GM23338 (cell line): Measurements from ENCODE around the gene PNLIPRP2. TPM values are rescaled to one million over a fixed set of nuclear protein-coding genes. Genes with fewer than 3 reads are reported as not detected.

Source experiments
- ATAC-seq: fragments of 200-7000 bp; cut with Tn5 transposase; 3 replicates; pipeline ENCODE4 v1.9.1; 2020
- DNase-seq: peaks from one replicate; pipeline ENCODE4 v3.0.0-alpha.2; 2015; ENCODE audit warnings: low spot score
- H2AFZ ChIP-seq: fragments of 200-600 bp; sonication (generic); 2 replicates; pipeline ENCODE4 v1.8.0; 2016; ENCODE audit warnings: antibody characterized with exemption, mild to moderate bottlenecking, moderate library complexity
- H3F3A ChIP-seq: fragments of 200-600 bp; sonication (generic); replicated peaks from 2 replicates; pipeline ENCODE4 v1.8.0; 2017; ENCODE audit warnings: antibody characterized with exemption, mixed run types, low read depth
- H3K27ac ChIP-seq: fragments of 200-600 bp; sonication (generic); 2 replicates; pipeline ENCODE4 v1.6.1; 2016; ENCODE audit warnings: low read depth
- H3K27me3 ChIP-seq: fragments of 200-600 bp; sonication (generic); 2 replicates; pipeline ENCODE4 v1.8.0; 2016; ENCODE audit warnings: mild to moderate bottlenecking, mixed run types, moderate library complexity; ENCODE audit not compliant: insufficient read depth
- H3K36me3 ChIP-seq: fragments of 200-600 bp; sonication (generic); 2 replicates; pipeline ENCODE4 v1.8.0; 2016; ENCODE audit warnings: mild to moderate bottlenecking; ENCODE audit not compliant: insufficient read depth
- H3K4me1 ChIP-seq: fragments of 200-600 bp; sonication (generic); 2 replicates; pipeline ENCODE4 v1.8.0; 2016; ENCODE audit warnings: mild to moderate bottlenecking, moderate library complexity; ENCODE audit not compliant: insufficient read depth
- H3K4me2 ChIP-seq: fragments of 200-600 bp; sonication (generic); 2 replicates; pipeline ENCODE4 v1.7.1; 2017; ENCODE audit warnings: mixed run types
- H3K4me3 ChIP-seq: fragments of 200-600 bp; sonication (generic); 2 replicates; pipeline ENCODE4 v1.6.1; 2016; ENCODE audit warnings: mixed run types
- H3K79me2 ChIP-seq: fragments of 200-600 bp; sonication (generic); replicated peaks from 2 replicates; pipeline ENCODE4 v1.8.0; 2017; ENCODE audit warnings: mild to moderate bottlenecking; ENCODE audit not compliant: insufficient read depth
- H3K9me2 ChIP-seq: fragments of 200-600 bp; sonication (generic); 2 replicates; pipeline ENCODE4 v1.8.0; 2017; ENCODE audit not compliant: insufficient read depth
- H4K20me1 ChIP-seq: fragments of 200-600 bp; sonication (generic); replicated peaks from 2 replicates; pipeline ENCODE4 v1.8.0; 2017; ENCODE audit warnings: mild to moderate bottlenecking; ENCODE audit not compliant: insufficient read depth
- H3K27ac Mint-ChIP-seq: 2 replicates; pipeline ENCODE4 v1.8.0; 2020; ENCODE audit warnings: inconsistent platforms, mild to moderate bottlenecking, moderate library complexity, mixed read lengths
- H3K27me3 Mint-ChIP-seq: 3 replicates; pipeline ENCODE4 v1.8.0; 2022; ENCODE audit warnings: low read depth, mild to moderate bottlenecking, moderate library complexity, mixed read lengths, inconsistent platforms; ENCODE audit not compliant: insufficient read depth, poor library complexity
- H3K36me3 Mint-ChIP-seq: 3 replicates; pipeline ENCODE4 v1.8.0; 2021; ENCODE audit warnings: low read depth, mild to moderate bottlenecking, inconsistent platforms, moderate library complexity, mixed read lengths
- H3K4me1 Mint-ChIP-seq: 3 replicates; pipeline ENCODE4 v1.8.0; 2020; ENCODE audit warnings: mild to moderate bottlenecking, inconsistent platforms, mixed read lengths
- H3K4me3 Mint-ChIP-seq: 3 replicates; pipeline ENCODE4 v1.8.0; 2021; ENCODE audit warnings: moderate library complexity, mild to moderate bottlenecking, inconsistent platforms, mixed read lengths
- H3K9me3 Mint-ChIP-seq: 3 replicates; pipeline ENCODE4 v1.8.0; 2020; ENCODE audit warnings: moderate library complexity, mild to moderate bottlenecking, inconsistent platforms, mixed read lengths
- CREB1 ChIP-seq: fragments of 250-450 bp; sonication (Bioruptor Pico); IDR thresholded peaks from 2 replicates; pipeline ENCODE4 v1.5.0; 2020; ENCODE audit warnings: low read depth, mild to moderate bottlenecking, moderate library complexity
- JUNB ChIP-seq: IDR thresholded peaks from one replicate; pipeline ENCODE4 v1.6.1; 2016; ENCODE audit warnings: antibody characterized with exemption; ENCODE audit not compliant: unreplicated experiment
- NANOG ChIP-seq: IDR thresholded peaks from 2 replicates; pipeline ENCODE4 v1.6.1; 2016; ENCODE audit warnings: antibody characterized with exemption, borderline replicate concordance
- ZNF114 ChIP-seq: fragments of 250-450 bp; sonication (Bioruptor Pico); IDR thresholded peaks from 2 replicates; pipeline ENCODE4 v1.5.0; 2020; ENCODE audit warnings: mild to moderate bottlenecking, moderate library complexity
- ZNF331 ChIP-seq: fragments of 250-450 bp; sonication (Bioruptor Pico); IDR thresholded peaks from 2 replicates; pipeline ENCODE4 v1.5.0; 2020; ENCODE audit warnings: low read depth, mild to moderate bottlenecking, moderate library complexity
- polyA plus RNA-seq: library from polyadenylated mRNA; unstranded; fragments of >200 nt; fragmentation: Nextera tagmentation; extraction: Ambion mirVana; gene quantifications from 2 replicates; pipeline ENCODE4 v1.2.1, GENCODE V29; 2016
- total RNA-seq: library from RNA; depleted of rRNA; stranded (reverse); fragments of >200 nt; shearing (Covaris generic); gene quantifications from 2 replicates; pipeline ENCODE4 v1.2.3, GENCODE V29; 2014
- TF ChIP-seq, protein P1 (sequence below): IDR thresholded peaks from one replicate; pipeline ENCODE4 v1.6.1; 2018; ENCODE audit warnings: antibody characterized with exemption; ENCODE audit not compliant: unreplicated experiment
- TF ChIP-seq, protein P2 (sequence below): IDR thresholded peaks from 2 replicates; pipeline ENCODE4 v1.6.1; 2016; ENCODE audit warnings: antibody characterized with exemption
- TF ChIP-seq, protein P3 (sequence below): fragments of 250-450 bp; sonication (Bioruptor Pico); IDR thresholded peaks from 2 replicates; pipeline ENCODE4 v1.5.0; 2020; ENCODE audit warnings: mild to moderate bottlenecking, moderate library complexity

The PNLIPRP2 gene
- total and polyA plus RNA-seq, 2 experiments from 2014 or later, result 0.24 TPM; not detected in 1

DNA sequence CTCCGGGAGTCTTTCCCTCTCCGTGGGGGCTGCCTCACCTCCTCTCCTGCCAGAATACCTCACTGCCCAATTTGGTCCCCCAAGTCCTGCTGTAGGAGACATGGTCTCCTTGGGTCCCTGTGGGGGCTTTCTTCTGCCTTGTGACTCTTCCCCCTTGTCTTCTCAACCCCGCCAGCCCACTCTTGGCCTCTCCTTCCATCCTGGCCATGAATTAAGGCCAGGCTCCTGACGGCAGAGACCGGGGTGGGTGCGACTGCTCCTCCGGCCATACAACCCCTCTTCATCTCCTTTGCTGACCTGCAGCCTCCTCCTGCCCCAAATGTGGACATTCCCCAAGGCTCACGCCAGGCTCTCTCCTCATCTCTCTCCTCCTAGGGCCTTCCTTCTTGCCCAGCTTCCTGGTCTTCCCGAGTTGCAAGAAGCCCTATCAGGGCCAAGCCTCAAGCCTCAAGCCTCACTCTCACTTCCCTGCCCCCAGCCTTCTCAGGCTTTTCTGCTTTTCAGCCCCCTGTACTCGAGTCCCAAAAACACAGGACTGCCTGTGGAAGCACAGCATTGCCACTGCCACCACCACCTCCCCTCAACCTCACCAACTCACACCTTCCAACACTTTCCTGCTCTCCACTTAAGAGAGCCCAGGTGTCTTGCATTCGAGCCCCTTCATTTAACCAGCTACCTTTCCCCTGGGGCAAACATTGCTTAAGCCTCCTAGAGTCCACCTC, 1.3 kb downstream of the PNLIPRP2 start (continued):
- TF ChIP-seq, protein P1, sequence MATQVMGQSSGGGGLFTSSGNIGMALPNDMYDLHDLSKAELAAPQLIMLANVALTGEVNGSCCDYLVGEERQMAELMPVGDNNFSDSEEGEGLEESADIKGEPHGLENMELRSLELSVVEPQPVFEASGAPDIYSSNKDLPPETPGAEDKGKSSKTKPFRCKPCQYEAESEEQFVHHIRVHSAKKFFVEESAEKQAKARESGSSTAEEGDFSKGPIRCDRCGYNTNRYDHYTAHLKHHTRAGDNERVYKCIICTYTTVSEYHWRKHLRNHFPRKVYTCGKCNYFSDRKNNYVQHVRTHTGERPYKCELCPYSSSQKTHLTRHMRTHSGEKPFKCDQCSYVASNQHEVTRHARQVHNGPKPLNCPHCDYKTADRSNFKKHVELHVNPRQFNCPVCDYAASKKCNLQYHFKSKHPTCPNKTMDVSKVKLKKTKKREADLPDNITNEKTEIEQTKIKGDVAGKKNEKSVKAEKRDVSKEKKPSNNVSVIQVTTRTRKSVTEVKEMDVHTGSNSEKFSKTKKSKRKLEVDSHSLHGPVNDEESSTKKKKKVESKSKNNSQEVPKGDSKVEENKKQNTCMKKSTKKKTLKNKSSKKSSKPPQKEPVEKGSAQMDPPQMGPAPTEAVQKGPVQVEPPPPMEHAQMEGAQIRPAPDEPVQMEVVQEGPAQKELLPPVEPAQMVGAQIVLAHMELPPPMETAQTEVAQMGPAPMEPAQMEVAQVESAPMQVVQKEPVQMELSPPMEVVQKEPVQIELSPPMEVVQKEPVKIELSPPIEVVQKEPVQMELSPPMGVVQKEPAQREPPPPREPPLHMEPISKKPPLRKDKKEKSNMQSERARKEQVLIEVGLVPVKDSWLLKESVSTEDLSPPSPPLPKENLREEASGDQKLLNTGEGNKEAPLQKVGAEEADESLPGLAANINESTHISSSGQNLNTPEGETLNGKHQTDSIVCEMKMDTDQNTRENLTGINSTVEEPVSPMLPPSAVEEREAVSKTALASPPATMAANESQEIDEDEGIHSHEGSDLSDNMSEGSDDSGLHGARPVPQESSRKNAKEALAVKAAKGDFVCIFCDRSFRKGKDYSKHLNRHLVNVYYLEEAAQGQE, result no peak
- no peak for TF ChIP-seq NANOG
- no peak for TF ChIP-seq ZNF114 (CRISPR knock-in tag)
- no peak for TF ChIP-seq JUNB
- TF ChIP-seq ZNF331 (CRISPR knock-in tag), result no peak
- TF ChIP-seq, protein P2, sequence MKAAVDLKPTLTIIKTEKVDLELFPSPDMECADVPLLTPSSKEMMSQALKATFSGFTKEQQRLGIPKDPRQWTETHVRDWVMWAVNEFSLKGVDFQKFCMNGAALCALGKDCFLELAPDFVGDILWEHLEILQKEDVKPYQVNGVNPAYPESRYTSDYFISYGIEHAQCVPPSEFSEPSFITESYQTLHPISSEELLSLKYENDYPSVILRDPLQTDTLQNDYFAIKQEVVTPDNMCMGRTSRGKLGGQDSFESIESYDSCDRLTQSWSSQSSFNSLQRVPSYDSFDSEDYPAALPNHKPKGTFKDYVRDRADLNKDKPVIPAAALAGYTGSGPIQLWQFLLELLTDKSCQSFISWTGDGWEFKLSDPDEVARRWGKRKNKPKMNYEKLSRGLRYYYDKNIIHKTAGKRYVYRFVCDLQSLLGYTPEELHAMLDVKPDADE, result no peak

DNA sequence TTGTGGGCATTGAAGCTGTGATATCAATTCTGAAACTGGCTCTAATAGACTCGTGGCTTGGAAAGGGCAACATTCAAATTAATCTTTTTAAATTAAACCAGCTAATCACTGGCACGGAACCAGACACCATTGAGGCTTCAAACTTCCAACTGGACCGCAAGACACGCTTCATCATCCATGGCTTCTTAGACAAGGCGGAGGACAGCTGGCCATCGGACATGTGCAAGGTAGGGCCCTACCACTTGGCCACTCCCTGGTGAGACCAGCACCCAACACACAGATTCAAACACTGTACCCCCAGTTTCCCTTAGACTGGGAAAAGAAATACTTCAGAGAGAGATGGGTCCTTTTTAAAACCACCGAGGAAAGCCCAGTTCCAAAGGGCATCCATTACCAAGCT, 5.1 kb downstream of the PNLIPRP2 start:
- no peak overlapping the region for H3K4me2 ChIP-seq
- 0 out of 2 replicates have a peak, but pooled peaks cover 3% of the 10 kb centered on the region for H3K27me3 ChIP-seq
- ATAC-seq (no peak), DNase-seq (no peak)
- H4K20me1 ChIP-seq, result no peaks in the 10 kb centered on the region
- Mint-ChIP-seq H3K27me3 (peaks cover 5% of the 10 kb centered on the region), H3K9me3 (peaks cover 5% of the 10 kb centered on the region; the same call in 1 of the 3 replicates), H3K4me3 (no peak overlapping the region), H3K27ac (no peak overlapping the region), H3K36me3 (no peaks in the 10 kb centered on the region; the same call in 2 of the 3 replicates), H3K4me1 (no peaks in the 10 kb centered on the region)
- no peaks in the 10 kb centered on the region for H3K36me3 ChIP-seq
- H3K27ac ChIP-seq, result no peak overlapping the region
- H3K79me2 ChIP-seq, result no peaks in the 10 kb centered on the region
- peaks cover 3% of the 10 kb centered on the region; the same call in 1 of the 2 replicates for H3K9me2 ChIP-seq
- no peak for TF ChIP-seq CREB1 (CRISPR knock-in tag)
- no peak for TF ChIP-seq JUNB
- TF ChIP-seq, protein P3, sequence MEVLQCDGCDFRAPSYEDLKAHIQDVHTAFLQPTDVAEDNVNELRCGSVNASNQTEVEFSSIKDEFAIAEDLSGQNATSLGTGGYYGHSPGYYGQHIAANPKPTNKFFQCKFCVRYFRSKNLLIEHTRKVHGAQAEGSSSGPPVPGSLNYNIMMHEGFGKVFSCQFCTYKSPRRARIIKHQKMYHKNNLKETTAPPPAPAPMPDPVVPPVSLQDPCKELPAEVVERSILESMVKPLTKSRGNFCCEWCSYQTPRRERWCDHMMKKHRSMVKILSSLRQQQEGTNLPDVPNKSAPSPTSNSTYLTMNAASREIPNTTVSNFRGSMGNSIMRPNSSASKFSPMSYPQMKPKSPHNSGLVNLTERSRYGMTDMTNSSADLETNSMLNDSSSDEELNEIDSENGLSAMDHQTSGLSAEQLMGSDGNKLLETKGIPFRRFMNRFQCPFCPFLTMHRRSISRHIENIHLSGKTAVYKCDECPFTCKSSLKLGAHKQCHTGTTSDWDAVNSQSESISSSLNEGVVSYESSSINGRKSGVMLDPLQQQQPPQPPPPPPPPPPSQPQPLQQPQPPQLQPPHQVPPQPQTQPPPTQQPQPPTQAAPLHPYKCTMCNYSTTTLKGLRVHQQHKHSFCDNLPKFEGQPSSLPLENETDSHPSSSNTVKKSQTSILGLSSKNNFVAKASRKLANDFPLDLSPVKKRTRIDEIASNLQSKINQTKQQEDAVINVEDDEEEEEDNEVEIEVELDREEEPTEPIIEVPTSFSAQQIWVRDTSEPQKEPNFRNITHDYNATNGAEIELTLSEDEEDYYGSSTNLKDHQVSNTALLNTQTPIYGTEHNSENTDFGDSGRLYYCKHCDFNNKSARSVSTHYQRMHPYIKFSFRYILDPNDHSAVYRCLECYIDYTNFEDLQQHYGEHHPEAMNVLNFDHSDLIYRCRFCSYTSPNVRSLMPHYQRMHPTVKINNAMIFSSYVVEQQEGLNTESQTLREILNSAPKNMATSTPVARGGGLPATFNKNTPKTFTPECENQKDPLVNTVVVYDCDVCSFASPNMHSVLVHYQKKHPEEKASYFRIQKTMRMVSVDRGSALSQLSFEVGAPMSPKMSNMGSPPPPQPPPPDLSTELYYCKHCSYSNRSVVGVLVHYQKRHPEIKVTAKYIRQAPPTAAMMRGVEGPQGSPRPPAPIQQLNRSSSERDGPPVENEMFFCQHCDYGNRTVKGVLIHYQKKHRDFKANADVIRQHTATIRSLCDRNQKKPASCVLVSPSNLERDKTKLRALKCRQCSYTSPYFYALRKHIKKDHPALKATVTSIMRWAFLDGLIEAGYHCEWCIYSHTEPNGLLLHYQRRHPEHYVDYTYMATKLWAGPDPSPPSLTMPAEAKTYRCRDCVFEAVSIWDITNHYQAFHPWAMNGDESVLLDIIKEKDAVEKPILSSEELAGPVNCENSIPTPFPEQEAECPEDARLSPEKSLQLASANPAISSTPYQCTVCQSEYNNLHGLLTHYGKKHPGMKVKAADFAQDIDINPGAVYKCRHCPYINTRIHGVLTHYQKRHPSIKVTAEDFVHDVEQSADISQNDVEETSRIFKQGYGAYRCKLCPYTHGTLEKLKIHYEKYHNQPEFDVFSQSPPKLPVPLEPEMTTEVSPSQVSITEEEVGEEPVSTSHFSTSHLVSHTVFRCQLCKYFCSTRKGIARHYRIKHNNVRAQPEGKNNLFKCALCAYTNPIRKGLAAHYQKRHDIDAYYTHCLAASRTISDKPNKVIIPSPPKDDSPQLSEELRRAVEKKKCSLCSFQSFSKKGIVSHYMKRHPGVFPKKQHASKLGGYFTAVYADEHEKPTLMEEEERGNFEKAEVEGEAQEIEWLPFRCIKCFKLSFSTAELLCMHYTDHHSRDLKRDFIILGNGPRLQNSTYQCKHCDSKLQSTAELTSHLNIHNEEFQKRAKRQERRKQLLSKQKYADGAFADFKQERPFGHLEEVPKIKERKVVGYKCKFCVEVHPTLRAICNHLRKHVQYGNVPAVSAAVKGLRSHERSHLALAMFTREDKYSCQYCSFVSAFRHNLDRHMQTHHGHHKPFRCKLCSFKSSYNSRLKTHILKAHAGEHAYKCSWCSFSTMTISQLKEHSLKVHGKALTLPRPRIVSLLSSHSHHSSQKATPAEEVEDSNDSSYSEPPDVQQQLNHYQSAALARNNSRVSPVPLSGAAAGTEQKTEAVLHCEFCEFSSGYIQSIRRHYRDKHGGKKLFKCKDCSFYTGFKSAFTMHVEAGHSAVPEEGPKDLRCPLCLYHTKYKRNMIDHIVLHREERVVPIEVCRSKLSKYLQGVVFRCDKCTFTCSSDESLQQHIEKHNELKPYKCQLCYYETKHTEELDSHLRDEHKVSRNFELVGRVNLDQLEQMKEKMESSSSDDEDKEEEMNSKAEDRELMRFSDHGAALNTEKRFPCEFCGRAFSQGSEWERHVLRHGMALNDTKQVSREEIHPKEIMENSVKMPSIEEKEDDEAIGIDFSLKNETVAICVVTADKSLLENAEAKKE (CRISPR knock-in tag), result no peak
- no peak for TF ChIP-seq ZNF114 (CRISPR knock-in tag)
- TF ChIP-seq NANOG, result no peak
- no peaks in the 10 kb centered on the region for H3F3A ChIP-seq
- H3K4me3 ChIP-seq, result no peak overlapping the region
- H3K4me1 ChIP-seq, result no peaks in the 10 kb centered on the region
- H2AFZ ChIP-seq, result no peak overlapping the region
